Measurements from ENCODE around the gene HOXD10. TPM values are rescaled to one million over a fixed set of nuclear protein-coding genes. Genes with fewer than 3 reads are reported as not detected.

Gene HOXD10
- total RNA-seq, 3 donors from 2014 or later, result 1.6 to 5.2 TPM; not detected in 1

GRCh38 chr2:176114930-176115625 is 1.5 kb upstream of the HOXD10 start:
- DNase-seq (ENCODE audit: low spot score in 2 of 2), result peak in 1 of 2 donors; percentile 48
- Histone ChIP-seq H3K4me1 (no peaks in the 10 kb centered on the region), H3K9me3 (no peaks in the 10 kb centered on the region), H3K4me3 (no peak overlapping the region), H3K27ac (no peak overlapping the region), H3K27me3 (peaks cover 12 to 100% of the 10 kb centered on the region in 2 donors), H3K36me3 (no peaks in the 10 kb centered on the region)
- no peak for TF ChIP-seq POLR2A (IDR thresholded peaks at IDR 0.05)
- no peak for TF ChIP-seq POLR2AphosphoS5 (IDR thresholded peaks at IDR 0.05)
- TF ChIP-seq CTCF (IDR thresholded peaks at IDR 0.05), result no peak
- intact Hi-C loops (cut with DNase I; ENCODE audit: low total_unique reads), result no loop called here

- TF ChIP-seq POLR2A (IDR thresholded peaks at IDR 0.05) (no peak), CTCF (IDR thresholded peaks at IDR 0.05) (no peak), POLR2AphosphoS5 (IDR thresholded peaks at IDR 0.05) (no peak)
- H3K4me3 ChIP-seq, result peak overlapping the region; percentile 21 to 62 (median 36)
- peak in 1 of 2 donors; percentile 45 for DNase-seq (ENCODE audit: low spot score in 2 of 2)
- H3K9me3 ChIP-seq, result no peaks in the 10 kb centered on the region
- intact Hi-C loops (cut with DNase I; ENCODE audit: low total_unique reads), result no loop called here
- H3K4me1 ChIP-seq, result no peaks in the 10 kb centered on the region
- peaks cover 10 to 100% of the 10 kb centered on the region in 2 donors for H3K27me3 ChIP-seq
- no peaks in the 10 kb centered on the region for H3K36me3 ChIP-seq
- H3K27ac ChIP-seq, result peak overlapping the region in 1 of 2 donors; percentile 75
These were observed 714 bp downstream of the HOXD10 start for GRCh38 chr2:176117162-176117822.

DNA sequence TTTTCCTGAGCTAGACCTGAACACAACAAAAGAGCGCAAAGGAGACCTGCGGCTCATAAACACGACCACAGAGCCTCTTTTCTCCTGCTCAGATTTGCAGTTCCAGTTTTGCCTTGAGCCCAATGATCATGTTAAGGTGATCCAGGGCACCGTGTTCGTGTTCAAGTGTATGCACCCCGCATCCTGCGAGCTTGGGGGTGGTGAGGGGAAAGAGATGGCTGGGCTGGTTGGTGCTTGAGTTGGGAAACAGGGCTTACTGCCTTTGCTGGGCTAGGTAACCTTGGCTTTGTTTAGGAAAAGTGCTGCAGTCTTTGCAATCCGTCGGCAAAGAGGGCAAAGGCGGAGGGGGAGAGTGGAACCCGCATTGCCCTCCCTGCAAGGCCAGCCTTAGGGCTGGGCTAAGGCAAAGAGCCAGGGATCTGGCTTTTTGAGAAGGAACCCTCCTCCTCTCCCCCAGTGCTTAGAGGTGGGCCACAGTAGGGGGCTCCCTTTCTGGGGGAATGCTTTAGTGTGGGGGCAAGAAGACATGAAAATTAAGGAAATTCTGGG is 1.3 kb downstream of the HOXD10 start:
- DNase-seq (ENCODE audit: low spot score in 2 of 2), result no peak
- Histone ChIP-seq H3K4me3 (peak overlapping the region; percentile 21 to 62 (median 36)), H3K27me3 (peaks cover 9 to 100% of the 10 kb centered on the region in 2 donors), H3K4me1 (no peaks in the 10 kb centered on the region), H3K27ac (peak overlapping the region in 1 of 2 donors; percentile 75), H3K9me3 (no peaks in the 10 kb centered on the region), H3K36me3 (no peaks in the 10 kb centered on the region)
- no peak for TF ChIP-seq POLR2A (IDR thresholded peaks at IDR 0.05)
- intact Hi-C loops (cut with DNase I; ENCODE audit: low total_unique reads), result no loop called here

DNA sequence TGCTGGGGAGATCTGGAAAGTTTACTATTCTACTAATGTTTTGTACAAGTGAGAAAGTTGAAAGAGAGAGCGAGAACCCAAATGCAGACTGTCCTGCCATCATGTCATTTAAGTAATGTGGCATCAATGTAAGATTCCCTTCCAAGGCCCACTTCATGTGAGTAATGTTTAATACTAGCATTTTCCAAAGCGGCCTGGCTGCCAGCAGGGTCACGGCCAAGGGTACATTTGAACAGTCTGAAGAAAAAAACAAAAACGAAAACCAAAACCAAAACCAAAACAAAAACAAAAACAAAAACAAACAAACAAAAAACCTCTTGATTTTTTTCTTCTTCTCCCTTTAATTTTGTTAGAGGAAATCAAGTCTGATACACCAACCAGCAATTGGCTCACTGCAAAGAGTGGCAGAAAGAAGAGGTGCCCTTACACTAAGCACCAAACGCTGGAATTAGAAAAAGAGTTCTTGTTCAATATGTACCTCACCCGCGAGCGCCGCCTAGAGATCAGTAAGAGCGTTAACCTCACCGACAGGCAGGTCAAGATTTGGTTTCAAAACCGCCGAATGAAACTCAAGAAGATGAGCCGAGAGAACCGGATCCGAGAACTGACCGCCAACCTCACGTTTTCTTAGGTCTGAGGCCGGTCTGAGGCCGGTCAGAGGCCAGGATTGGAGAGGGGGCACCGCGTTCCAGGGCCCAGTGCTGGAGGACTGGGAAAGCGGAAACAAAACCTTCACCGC is 2.2 kb downstream of the HOXD10 start:
- intact Hi-C loops (cut with DNase I; ENCODE audit: low total_unique reads), result no loop called here
- Histone ChIP-seq H3K9me3 (no peaks in the 10 kb centered on the region), H3K27me3 (peaks cover 9 to 100% of the 10 kb centered on the region in 2 donors), H3K4me3 (peak overlapping the region; percentile 15 to 62 (median 36)), H3K36me3 (no peaks in the 10 kb centered on the region), H3K27ac (peak overlapping the region in 1 of 2 donors; percentile 75), H3K4me1 (no peaks in the 10 kb centered on the region)
- DNase-seq (ENCODE audit: low spot score in 2 of 2), result peak in 1 of 2 donors; percentile 46
- TF ChIP-seq POLR2AphosphoS5 (IDR thresholded peaks at IDR 0.05) (no peak), POLR2A (IDR thresholded peaks at IDR 0.05) (no peak), CTCF (IDR thresholded peaks at IDR 0.05) (no peak)

- no peak for DNase-seq (ENCODE audit: low spot score in 2 of 2)
- intact Hi-C loops (cut with DNase I; ENCODE audit: low total_unique reads), result no loop called here
- H3K4me1 ChIP-seq, result no peaks in the 10 kb centered on the region
- no peaks in the 10 kb centered on the region for H3K36me3 ChIP-seq
- H3K27ac ChIP-seq, result peak overlapping the region; percentile 61 to 89
- no peak for TF ChIP-seq POLR2A (IDR thresholded peaks at IDR 0.05)
- no peak for TF ChIP-seq CTCF (IDR thresholded peaks at IDR 0.05)
- no peak for TF ChIP-seq POLR2AphosphoS5 (IDR thresholded peaks at IDR 0.05)
- peaks cover 9 to 100% of the 10 kb centered on the region in 2 donors for H3K27me3 ChIP-seq
- H3K9me3 ChIP-seq, result no peaks in the 10 kb centered on the region
- H3K4me3 ChIP-seq, result peak overlapping the region in 2 of 3 donors; percentile 54 to 62
These were observed 4.0 kb downstream of the HOXD10 start for GRCh38 chr2:176120364-176121189.
